GM12872 (cell line): ENCODE results near the gene SMIM1.

Experiments
- CTCF ChIP-seq: IDR thresholded peaks from 3 replicates; pipeline ENCODE4 v1.5.1; 2011; ENCODE audit warnings: low read depth, mild to moderate bottlenecking, low read length, moderate library complexity; ENCODE audit not compliant: insufficient read depth

SMIM1 gene

GRCh38 chr1:3734602-3735001 lies 37.9 kb upstream of the SMIM1 start:
- TF ChIP-seq CTCF, result no peak

GRCh38 chr1:3735027-3735681 lies 37.4 kb upstream of the SMIM1 start:
- no peak for TF ChIP-seq CTCF

- TF ChIP-seq CTCF, result no peak
Observed at GRCh38 chr1:3735688-3736087, 36.9 kb upstream of the SMIM1 start.

GRCh38 chr1:3736131-3736561 lies 36.4 kb upstream of the SMIM1 start:
- no peak for TF ChIP-seq CTCF

- no peak for TF ChIP-seq CTCF
Observed at GRCh38 chr1:3736708-3737107, 35.8 kb upstream of the SMIM1 start.

- no peak for TF ChIP-seq CTCF
Observed at GRCh38 chr1:3738943-3739342, 33.6 kb upstream of the SMIM1 start.

GRCh38 chr1:3740042-3740441 lies 32.5 kb upstream of the SMIM1 start:
- no peak for TF ChIP-seq CTCF
